GM10847 (cell line): ENCODE results near the gene SCTR.

Experiments used
- POLR2A ChIP-seq: IDR thresholded peaks from 2 replicates; pipeline ENCODE4 v1.6.1; 2011; ENCODE audit not compliant: insufficient read length; ENCODE audit errors: extremely low read depth

Gene SCTR

DNA sequence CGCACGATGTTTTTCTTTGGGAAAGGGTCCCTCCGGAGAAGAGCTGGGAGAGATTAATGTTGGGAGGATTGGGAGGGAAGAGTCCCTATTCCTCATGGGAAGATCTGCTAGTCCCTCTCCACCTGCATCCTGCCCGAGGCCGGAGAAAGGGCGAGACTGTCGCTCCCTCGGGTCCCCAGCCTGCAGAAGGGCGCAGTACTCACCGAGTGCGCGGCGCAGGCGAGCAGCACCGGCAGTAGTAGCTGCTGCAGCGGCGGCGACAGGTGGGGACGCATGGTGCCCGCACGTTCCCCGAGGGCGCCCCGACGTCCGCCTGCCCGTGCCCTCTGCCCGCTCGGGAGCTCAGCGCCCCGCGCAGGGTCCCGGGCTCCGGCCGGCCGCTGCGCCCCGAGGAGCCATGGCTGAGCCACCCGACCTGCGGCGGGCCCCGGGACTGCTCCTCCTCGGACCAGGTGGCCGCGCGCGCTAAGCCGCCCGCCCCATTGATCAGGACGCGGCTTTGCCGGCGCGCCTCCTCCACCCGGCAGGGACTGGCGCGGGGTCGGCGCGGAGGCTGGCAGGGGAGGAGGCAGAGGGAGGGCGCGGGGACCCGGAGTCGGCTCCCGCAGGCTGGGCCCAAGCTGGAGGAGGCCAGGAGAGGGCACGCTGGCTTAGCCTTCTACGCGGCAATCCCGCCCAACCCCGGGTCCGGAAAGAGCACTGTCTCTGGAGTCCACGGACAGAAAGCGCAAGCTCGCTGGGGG, at the start of gene SCTR:
TSS of gene SCTR (minus strand) at position 532 of the 743 bp plus-strand sequence. CDS start at position 275, 257 bp downstream.
- no peak for TF ChIP-seq POLR2A

DNA sequence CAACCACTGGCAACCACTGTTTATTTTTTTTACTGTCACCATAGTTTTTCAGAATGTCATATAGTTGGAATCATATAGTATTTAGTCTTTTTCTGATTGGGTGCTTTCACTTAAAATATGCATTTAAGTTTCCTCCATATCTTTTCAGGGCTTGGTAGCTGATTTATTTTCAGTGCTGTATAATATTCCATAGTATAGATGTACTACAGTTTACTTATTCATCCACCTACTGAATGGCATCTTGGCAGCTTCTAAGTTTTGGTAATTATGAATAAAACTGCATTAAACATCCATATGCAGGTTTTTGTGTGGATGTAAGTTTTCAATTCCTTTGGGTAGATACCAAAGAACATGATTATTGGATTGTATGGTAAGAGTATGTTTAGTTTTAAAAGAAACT, 43.0 kb upstream of the SCTR start:
- TF ChIP-seq POLR2A, result no peak

DNA sequence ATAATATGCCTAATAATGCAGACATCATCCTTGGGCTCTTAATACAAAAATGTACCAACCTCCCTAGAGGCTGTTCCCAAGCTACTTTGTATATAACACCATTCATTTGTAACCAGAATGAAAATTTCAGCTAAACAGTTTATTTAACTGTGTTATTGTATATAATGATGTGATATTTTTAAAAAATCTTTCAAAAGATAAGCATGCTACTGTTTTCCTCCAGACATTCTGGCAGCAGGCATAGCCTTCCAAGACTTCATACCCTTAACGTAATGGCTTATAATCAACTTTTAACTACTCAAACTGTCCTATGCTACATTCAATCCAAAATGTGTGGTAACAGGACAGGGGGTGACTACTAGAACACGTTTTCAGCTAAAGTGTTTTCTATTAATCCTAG, 41.2 kb upstream of the SCTR start:
- TF ChIP-seq POLR2A, result no peak

DNA sequence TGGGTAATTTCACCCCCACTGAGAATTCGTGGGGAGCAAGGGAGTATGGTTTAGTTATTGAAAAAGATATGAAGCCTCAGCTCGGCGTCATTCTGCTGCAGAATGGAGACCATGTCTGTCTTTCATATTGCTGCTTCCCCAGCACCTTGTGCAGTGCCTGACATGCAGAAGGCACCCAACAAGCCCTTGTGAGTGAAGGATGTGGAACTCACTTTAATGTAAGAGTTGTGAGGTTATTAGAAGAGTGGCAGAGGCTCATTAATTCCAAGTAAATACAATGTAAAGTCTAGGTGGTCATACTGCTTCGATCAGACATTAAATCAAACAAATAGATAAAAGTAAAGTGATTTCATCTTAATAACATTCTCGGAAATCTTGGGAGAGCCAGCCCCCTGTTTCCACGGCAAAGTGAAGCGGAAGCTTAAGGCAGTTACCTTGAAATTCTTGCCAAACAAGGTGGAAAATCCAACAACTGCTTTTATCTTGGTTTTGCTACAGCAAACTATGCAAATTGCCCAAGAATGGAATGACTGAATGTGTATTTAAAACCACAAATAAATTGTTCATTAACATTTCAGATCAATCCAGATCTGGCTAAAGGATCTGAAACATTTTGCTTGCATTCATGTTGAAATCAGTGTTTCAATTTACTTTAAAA, 29.5 kb upstream of the SCTR start:
- TF ChIP-seq POLR2A, result no peak

DNA sequence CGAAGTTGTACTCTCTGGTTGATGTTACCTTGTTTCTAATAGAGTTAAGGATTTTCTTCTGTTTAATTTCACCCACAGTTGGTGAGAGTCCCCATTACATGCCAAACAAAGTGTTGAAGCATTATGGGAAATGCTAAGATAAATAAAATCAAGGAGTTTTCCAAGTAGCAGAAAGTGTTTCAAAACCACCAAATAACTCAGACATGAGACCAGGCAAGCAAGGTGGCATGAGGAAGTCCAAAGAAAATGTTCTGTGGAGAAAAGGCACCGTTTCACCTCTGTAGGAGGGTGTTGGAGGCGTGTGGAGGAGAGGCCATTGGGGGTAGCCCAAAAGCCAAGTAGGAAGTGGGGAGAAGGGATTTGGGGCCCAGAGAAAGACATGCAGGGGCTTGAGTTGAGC, 28.6 kb upstream of the SCTR start:
- no peak for TF ChIP-seq POLR2A

DNA sequence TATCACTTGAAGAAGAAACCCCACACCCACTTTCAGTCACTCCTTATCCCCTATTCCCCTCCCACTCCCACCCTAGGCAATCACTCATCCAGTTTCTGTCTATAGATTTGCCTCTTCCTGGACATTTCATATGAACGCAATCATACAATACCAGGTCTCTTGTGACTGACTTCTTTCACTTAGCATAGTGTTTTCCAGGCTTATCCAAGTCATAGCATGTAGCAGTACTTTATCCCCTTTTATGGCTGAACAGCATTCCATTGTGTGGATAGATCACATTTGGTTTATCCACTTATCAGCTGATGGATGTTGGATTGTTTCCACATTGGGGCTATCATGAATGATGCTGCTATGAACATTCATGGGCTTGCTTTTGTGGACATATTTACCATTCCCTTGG, 26.6 kb upstream of the SCTR start:
- TF ChIP-seq POLR2A, result no peak

DNA sequence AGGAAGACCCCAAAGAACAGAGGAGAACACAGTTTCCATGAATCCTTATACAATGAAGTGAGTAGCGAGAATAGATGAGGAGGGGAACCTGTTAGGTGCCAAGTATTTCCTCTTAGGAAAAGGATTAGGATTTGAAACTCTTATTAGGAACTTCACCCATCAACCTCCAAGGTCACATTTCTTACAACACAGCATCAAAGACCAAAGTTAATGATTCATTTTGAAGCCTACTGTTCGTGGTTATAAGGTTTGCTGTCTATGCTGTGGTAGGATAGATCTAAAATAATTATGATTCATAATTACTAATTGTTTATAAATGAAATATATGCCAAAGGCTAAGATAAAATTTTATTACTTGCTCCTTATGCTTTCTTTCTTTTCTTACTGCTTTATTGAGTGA, 26.1 kb upstream of the SCTR start:
- TF ChIP-seq POLR2A, result no peak

DNA sequence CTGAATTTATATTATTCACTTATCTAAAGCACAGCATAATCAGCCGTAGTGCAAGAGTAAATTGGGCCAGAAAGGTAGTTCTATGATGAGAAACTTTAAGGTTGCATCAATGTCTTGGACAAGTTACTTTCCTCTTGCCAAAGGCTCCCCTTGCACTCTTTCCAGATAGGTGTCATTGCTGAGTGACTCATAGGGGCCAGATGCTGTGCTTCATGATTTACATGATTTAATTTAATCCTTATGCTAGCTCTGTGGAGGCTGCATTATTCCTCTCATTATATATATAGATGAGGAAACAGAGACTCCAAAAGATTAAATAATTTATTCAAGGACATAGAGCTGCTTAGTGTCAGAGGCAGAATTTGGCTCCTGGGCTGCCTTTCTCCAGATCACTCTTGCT, 25.0 kb upstream of the SCTR start:
- TF ChIP-seq POLR2A, result no peak

DNA sequence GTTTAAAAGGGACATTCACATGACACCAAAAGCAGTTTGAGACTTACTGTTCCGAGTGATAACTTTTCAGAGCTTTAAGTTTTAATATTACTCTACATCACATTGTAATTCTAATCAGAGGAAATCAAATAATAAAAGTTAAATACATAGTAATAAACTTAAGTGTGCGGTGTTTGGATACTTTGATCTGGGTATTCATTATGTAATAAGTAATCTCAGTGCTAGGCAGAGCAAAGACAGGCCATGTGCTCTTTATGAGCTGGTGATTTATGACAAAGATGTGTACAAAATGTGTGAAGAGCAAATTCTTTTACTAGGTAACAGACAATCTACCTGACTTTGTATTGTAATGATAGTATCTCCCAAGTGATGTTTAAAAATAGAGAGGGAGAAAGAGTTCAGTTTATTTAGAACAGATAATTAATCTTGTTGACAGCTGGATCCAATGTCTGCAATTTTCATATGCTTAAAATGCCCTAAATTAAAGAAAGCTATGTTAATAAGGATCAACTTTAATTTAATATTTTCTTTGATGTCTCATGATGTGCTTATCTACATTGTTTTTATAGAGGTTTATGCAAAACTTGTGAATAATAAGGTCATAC, 24.3 kb upstream of the SCTR start:
- no peak for TF ChIP-seq POLR2A

DNA sequence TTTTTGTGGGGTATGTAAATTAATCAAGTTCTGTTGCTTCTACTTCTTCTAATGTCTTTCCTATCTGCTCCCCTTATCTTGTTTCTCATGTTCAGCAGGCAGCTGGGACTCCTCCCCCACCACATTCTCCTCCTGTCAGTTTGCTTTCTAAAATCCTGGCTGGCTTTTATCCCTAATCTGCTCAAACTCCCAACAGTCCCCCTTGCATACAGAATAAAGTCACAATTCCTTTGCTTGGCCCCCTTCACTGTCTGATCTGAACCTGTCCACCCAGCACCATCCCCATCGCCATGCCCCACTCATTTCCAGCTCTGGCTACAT, 22.1 kb upstream of the SCTR start:
- TF ChIP-seq POLR2A, result no peak

DNA sequence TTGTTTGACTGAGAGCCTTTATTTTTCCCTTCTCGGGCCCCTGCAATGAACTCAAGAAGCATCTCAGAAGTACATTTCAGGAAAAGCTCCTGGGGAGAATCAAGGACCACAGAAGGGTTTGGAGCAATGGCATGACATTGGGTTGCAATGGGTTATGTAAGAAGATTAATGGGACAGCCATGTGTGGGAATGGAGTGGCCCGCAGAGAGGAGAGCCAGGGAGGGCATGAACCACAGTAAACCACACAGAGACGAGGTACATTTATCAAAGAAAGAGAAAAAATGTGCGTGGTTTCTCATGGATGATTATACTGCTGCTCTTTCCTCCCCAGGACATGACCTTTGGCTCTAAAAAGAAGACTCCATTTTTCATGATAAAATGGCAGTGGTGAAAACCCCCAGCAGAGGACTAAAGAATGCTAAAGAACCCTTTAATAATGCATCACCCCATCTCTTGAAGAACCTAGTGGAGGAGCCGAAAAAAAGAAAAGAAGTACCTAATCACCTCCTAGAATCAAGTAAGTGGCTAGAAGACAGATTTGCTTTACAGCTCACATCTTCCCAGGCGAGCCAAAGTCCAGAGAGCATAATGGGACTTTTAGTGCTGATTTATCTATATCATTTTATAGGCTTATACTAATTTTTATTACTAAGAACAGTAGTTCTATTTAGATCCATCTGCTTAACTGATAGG, 21.6 kb upstream of the SCTR start:
- no peak for TF ChIP-seq POLR2A

DNA sequence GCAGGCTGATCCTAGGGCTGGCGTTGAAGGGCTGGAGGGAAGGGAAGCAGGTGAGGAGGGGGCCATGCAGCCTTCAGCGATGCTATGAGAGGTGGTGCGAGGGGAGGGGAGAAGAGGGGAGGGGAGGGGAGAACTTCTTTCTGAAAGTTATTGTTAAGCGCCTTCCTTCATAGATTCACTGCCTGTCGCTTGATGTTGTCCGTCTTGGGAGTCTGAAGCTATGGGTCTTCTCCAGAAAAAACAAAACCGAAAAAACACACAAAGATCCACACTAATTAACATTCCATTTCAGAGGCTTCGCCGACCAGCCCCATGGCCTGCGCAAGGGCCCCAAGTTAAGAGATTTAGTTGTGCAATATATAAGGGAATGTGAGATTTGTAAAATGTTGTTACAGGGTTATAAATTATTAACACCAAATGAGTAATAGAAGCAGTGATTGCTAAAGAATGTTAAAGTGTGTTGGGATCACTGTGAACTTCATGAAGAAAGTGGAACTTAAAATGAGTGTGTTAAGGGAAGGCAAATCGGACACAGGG, 20.7 kb upstream of the SCTR start:
- TF ChIP-seq POLR2A, result no peak

DNA sequence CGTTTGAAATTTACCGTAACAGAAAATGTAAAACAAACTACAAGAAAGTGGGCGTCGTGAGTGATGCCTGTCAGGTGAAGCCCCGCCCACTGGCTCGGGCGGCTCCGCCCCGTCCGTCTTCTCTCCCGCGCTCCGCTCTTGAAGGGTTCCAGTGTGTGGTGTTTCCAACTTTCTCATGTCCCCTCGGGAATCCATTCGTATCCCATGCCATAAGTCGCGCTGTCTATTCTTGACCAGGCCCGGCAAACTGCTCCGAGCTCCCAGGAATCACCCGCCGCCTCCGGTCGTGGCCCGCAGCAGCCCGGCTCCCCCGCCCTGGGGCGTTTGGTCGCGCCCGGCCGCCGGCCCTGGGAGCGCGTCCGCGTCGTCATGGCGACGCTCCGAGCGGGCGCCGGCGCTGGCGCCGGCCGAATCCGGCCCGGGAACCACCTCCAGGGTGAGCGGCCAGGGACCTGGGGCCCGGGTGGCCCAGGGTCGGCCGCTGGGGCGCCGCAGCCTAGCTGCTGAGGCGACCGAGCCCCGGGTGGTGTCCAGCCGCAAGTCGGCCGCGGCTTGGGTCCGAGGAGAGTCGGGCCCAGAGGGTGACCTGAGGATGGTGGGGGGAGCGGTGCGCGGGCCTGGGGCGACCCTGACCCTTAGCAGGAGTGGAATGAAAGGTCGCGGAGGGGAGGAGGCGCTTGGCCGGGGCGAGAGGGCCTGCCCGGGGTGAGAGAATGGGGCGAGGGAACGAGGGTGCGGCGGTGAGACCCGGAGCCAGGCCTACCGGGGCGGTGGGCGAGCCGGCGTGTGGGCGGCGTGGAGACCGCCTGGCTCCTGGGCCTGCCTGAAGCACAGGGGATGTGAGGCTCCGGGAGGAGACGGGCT, 20.0 kb upstream of the SCTR start, which contains the start of gene CFAP221:
TSS of gene CFAP221 (plus strand) at position 375 of the 864 bp plus-strand sequence. CDS start 1,683 bp downstream, outside the sequence.
- no peak for TF ChIP-seq POLR2A

DNA sequence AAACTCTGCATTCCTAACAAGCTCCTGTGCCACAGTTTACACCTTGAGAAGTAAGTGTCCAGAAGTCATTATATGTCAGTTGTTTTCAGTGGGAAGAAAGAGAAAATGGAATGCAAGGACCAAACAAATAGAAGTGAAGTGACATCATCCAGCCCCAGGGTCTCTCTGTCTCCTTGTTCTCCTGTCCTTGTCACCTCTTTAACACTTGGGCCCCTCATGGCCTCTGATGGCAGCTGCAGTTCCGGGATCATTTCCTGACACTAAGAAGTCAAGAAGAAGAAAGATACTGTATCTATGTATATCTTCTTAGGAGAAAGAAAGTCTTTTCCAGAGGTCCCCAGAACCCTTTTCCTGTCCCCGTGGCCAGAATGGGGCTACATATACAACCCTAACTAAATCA, 17.2 kb upstream of the SCTR start:
- no peak for TF ChIP-seq POLR2A

DNA sequence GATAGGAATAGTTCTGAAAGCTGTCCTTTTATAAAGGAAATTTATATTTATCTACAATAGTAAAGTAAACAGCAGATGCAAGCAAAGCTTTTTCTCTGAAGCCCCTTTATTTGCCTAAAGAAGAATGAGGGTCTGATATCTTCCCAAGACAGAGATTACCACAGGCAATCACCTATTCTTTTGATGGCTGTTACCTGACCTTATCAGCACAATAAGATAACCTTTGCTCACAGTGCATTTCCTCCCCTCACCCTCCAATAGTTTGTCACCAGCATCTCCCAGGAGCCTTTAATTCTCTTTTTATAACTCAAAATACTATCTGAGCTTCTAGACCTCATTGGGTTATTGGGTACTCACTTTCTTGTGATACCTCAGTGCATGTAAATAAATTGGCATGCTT, 13.5 kb upstream of the SCTR start:
- TF ChIP-seq POLR2A, result no peak

DNA sequence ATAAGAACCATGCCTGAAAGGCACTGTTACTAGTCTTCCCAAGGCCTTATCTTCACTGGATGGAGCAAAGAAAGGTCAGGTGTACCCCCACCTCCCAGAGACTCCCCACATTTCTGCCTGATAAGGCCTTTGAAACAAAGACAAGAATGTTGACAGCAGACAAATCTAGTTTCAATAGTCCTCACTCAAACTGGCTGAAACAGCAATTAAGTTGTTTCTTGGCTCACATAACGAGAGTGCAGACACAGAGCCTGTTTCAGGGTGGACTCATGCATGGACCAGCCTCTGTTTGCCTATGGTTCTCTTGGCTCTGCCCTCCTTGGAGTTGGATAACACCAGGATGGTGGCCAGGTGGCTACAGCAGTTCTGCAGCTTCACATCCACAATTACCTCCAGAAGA, 12.4 kb upstream of the SCTR start:
- TF ChIP-seq POLR2A, result no peak
